ENCODE data around the gene ANKS6.
"Not testable (repeated sequence)": the region's sequence is repeated elsewhere in the genome, so short reads cannot be mapped to it uniquely, and the experiment has no call there.

The ANKS6 gene

GRCh38 chr9:98691890-98692289, 104.5 kb downstream of the ANKS6 start:
- no peak for DNase-seq (ENCODE audit: low read depth, low spot score)
- H3K4me3 ChIP-seq (ENCODE audit: low read depth, low read length) = no peak overlapping the region
- no peak for TF ChIP-seq CTCF (IDR thresholded peaks at IDR 0.05; ENCODE audit: low read depth, low read length)
- in situ Hi-C loops (cut with HindIII; ENCODE audit: low sequenced_read_pairs) = no loop called here

GRCh38 chr9:98690686-98691085, 105.7 kb downstream of the ANKS6 start:
- no peak for DNase-seq (ENCODE audit: low read depth, low spot score)
- in situ Hi-C loops (cut with HindIII; ENCODE audit: low sequenced_read_pairs) = no loop called here
- TF ChIP-seq CTCF (IDR thresholded peaks at IDR 0.05; ENCODE audit: low read depth, low read length) = no peak
- no peak overlapping the region for H3K4me3 ChIP-seq (ENCODE audit: low read depth, low read length)

- TF ChIP-seq CTCF (IDR thresholded peaks at IDR 0.05; ENCODE audit: low read depth, low read length) = no peak
- no peak for DNase-seq (ENCODE audit: low read depth, low spot score)
- no peak overlapping the region for H3K4me3 ChIP-seq (ENCODE audit: low read depth, low read length)
- in situ Hi-C loops (cut with HindIII; ENCODE audit: low sequenced_read_pairs) = no loop called here
These were observed 107.5 kb downstream of the ANKS6 start for GRCh38 chr9:98688710-98689495.

- no peak overlapping the region for H3K4me3 ChIP-seq (ENCODE audit: low read depth, low read length)
- no peak for TF ChIP-seq CTCF (IDR thresholded peaks at IDR 0.05; ENCODE audit: low read depth, low read length)
- in situ Hi-C loops (cut with HindIII; ENCODE audit: low sequenced_read_pairs) = no loop called here
- DNase-seq (ENCODE audit: low read depth, low spot score) = no peak
These were observed 108.4 kb downstream of the ANKS6 start for GRCh38 chr9:98687911-98688310.

GRCh38 chr9:98686961-98687855, 109.1 kb downstream of the ANKS6 start:
- DNase-seq (ENCODE audit: low read depth, low spot score) = no peak
- no peak overlapping the region for H3K4me3 ChIP-seq (ENCODE audit: low read depth, low read length)
- no peak for TF ChIP-seq CTCF (IDR thresholded peaks at IDR 0.05; ENCODE audit: low read depth, low read length)
- in situ Hi-C loops (cut with HindIII; ENCODE audit: low sequenced_read_pairs) = no loop called here

GRCh38 chr9:98684816-98685215, 111.5 kb downstream of the ANKS6 start:
- DNase-seq (ENCODE audit: low read depth, low spot score); in situ Hi-C loops (cut with HindIII; ENCODE audit: low sequenced_read_pairs); H3K4me3 ChIP-seq (ENCODE audit: low read depth, low read length): not testable (repeated sequence)
